H1 (cell line): ENCODE results near the gene GMFB. TPM values are rescaled to one million over a fixed set of nuclear protein-coding genes. Genes with fewer than 3 reads are reported as not detected.

Experiments
- TAF1 ChIP-seq: IDR thresholded peaks from 2 replicates; pipeline ENCODE4 v1.6.1; 2011; ENCODE audit warnings: mild to moderate bottlenecking, low read depth, low read length
- polyA plus RNA-seq, 7 experiments: library from polyadenylated mRNA; depleted of rRNA in 3 of 7; stranded (reverse) in 5 of 7; unstranded in 2 of 7; fragments of >200 nt in 5 of 7; fragments of 200-250 nt in 2 of 7; gene quantifications; 1 replicate in 5 of 7; 2 replicates in 1 of 7; 4 replicates in 1 of 7; pipeline versions ENCODE4 v1.2.1 to v1.2.3, GENCODE V29; 2011 to 2013; ENCODE audit warnings: missing spikeins in 2 of 7, mixed read lengths in 2 of 7
- total RNA-seq: library from RNA; stranded (reverse); fragmentation: NEBNext Ultra II Directional; extraction: Animal tissue kit (Norgen Biotek cat#: 25700); gene quantifications from 2 replicates; pipeline ENCODE4 v1.2.1, GENCODE V29; 2021
- TF ChIP-seq, protein P1 (sequence below): IDR thresholded peaks from 2 replicates; pipeline ENCODE4 v1.6.1; 2012; ENCODE audit warnings: low read length, inconsistent platforms

GMFB gene
- total and polyA plus RNA-seq, 2 of the 8 experiments (the other 6 are each of a cell fraction or from before 2014, with no cell fraction given), result 17.9 to 77.3 TPM

DNA sequence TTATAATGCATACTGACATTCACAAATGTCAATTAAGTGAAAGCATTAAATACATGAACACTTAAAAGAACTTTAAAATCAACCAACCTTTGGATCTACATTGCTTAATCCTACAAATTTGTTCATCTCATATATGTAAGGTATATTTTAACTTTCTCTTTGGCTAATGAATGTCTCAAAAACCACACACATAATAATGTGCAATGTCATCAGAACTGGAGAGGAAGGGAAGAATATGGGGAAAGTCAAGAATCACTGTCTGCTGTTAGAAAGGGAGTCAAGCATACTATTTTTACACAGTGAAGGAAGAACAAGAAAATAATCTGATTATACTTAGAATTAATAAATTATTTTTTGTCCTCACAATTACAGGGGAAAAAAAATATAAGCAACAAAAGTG lies 4.9 kb downstream of the GMFB start (continued):
- TF ChIP-seq, protein P1, sequence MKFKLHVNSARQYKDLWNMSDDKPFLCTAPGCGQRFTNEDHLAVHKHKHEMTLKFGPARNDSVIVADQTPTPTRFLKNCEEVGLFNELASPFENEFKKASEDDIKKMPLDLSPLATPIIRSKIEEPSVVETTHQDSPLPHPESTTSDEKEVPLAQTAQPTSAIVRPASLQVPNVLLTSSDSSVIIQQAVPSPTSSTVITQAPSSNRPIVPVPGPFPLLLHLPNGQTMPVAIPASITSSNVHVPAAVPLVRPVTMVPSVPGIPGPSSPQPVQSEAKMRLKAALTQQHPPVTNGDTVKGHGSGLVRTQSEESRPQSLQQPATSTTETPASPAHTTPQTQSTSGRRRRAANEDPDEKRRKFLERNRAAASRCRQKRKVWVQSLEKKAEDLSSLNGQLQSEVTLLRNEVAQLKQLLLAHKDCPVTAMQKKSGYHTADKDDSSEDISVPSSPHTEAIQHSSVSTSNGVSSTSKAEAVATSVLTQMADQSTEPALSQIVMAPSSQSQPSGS, result no peak
- TF ChIP-seq TAF1, result no peak
